H9 (cell line): ENCODE data around the gene ACACA. TPM values are rescaled to one million over a fixed set of nuclear protein-coding genes. Genes with fewer than 3 reads are reported as not detected.

Experiments
- DNase-seq: peaks from one replicate; pipeline ENCODE4 v3.0.0-alpha.2; 2017
- H2AFZ ChIP-seq: one replicate; pipeline ENCODE4 v1.6.1; 2013; ENCODE audit warnings: mild to moderate bottlenecking, low read length, control low read depth, moderate library complexity
- H2AK5ac ChIP-seq: 2 replicates; pipeline ENCODE4 v1.6.1; 2013; ENCODE audit warnings: low read length, control low read depth, mixed read lengths; ENCODE audit not compliant: insufficient read length
- H2BK120ac ChIP-seq: one replicate; pipeline ENCODE4 v1.6.1; 2013; ENCODE audit warnings: low read depth, mild to moderate bottlenecking, low read length, control low read depth, inconsistent platforms; ENCODE audit not compliant: poor library complexity, severe bottlenecking
- H2BK12ac ChIP-seq: 2 replicates; pipeline ENCODE4 v1.6.1; 2013; ENCODE audit warnings: low read length, control low read depth, mixed read lengths, low read depth; ENCODE audit not compliant: insufficient read length
- H2BK15ac ChIP-seq: 2 replicates; pipeline ENCODE4 v1.6.1; 2013; ENCODE audit warnings: low read depth, low read length, control low read depth
- H2BK20ac ChIP-seq: one replicate; pipeline ENCODE4 v1.6.1; 2013; ENCODE audit warnings: low read depth, mild to moderate bottlenecking, low read length, control low read depth, inconsistent platforms; ENCODE audit not compliant: poor library complexity, severe bottlenecking
- H2BK5ac ChIP-seq: 2 replicates; pipeline ENCODE4 v1.6.1; 2013; ENCODE audit warnings: low read length, control low read depth, mixed read lengths; ENCODE audit not compliant: insufficient read length
- H3K14ac ChIP-seq: 2 replicates; pipeline ENCODE4 v1.6.1; 2013; ENCODE audit warnings: low read length, control low read depth; ENCODE audit not compliant: insufficient read depth
- H3K18ac ChIP-seq: 2 replicates; pipeline ENCODE4 v1.6.1; 2013; ENCODE audit warnings: low read depth, mild to moderate bottlenecking, mixed read lengths, low read length, control low read depth; ENCODE audit not compliant: insufficient read length
- H3K23ac ChIP-seq: 2 replicates; pipeline ENCODE4 v1.6.1; 2013; ENCODE audit warnings: low read length, control low read depth, mixed read lengths, low read depth; ENCODE audit not compliant: insufficient read length
- H3K23me2 ChIP-seq: 2 replicates; pipeline ENCODE4 v1.6.1; 2013; ENCODE audit warnings: low read depth, mild to moderate bottlenecking, mixed read lengths, low read length, control low read depth; ENCODE audit not compliant: insufficient read length, poor library complexity, severe bottlenecking
- H3K27ac ChIP-seq: 2 replicates; pipeline ENCODE4 v1.5.1; 2013; ENCODE audit warnings: low read length, control low read depth, mixed read lengths, low read depth; ENCODE audit not compliant: insufficient read length
- H3K27me3 ChIP-seq: 2 replicates; pipeline ENCODE4 v1.6.1; 2013; ENCODE audit warnings: low read length, control low read depth, inconsistent platforms; ENCODE audit not compliant: insufficient read depth
- H3K4ac ChIP-seq: 2 replicates; pipeline ENCODE4 v1.6.1; 2013; ENCODE audit warnings: low read depth, mild to moderate bottlenecking, control low read depth, inconsistent platforms, low read length, moderate library complexity
- H3K4me1 ChIP-seq: 2 replicates; pipeline ENCODE4 v1.6.1; 2013; ENCODE audit warnings: low read length, control low read depth, inconsistent platforms; ENCODE audit not compliant: insufficient read depth
- H3K4me2 ChIP-seq: 2 replicates; pipeline ENCODE4 v1.6.1; 2013; ENCODE audit warnings: low read length, control low read depth, mixed read lengths; ENCODE audit not compliant: insufficient read length, insufficient read depth
- H3K56ac ChIP-seq: 2 replicates; pipeline ENCODE4 v1.6.1; 2013; ENCODE audit warnings: low read depth, mild to moderate bottlenecking, mixed read lengths, low read length, control low read depth; ENCODE audit not compliant: insufficient read length
- H3K79me1 ChIP-seq: 2 replicates; pipeline ENCODE4 v1.6.1; 2013; ENCODE audit warnings: low read depth, mild to moderate bottlenecking, moderate library complexity, low read length, control low read depth, inconsistent platforms; ENCODE audit not compliant: insufficient read depth, poor library complexity, severe bottlenecking
- H3K79me2 ChIP-seq: 2 replicates; pipeline ENCODE4 v1.6.1; 2013; ENCODE audit warnings: low read length, control low read depth, inconsistent platforms; ENCODE audit not compliant: insufficient read depth
- H3K9ac ChIP-seq: 2 replicates; pipeline ENCODE4 v1.6.1; 2013; ENCODE audit warnings: low read length, control low read depth, mixed read lengths; ENCODE audit not compliant: insufficient read length; ENCODE audit errors: extremely low read depth
- H3K9me3 ChIP-seq: one replicate; pipeline ENCODE4 v1.6.1; 2013; ENCODE audit warnings: low read depth, low read length, inconsistent platforms; ENCODE audit not compliant: control insufficient read depth
- H3T11ph ChIP-seq: one replicate; pipeline ENCODE4 v1.6.1; 2013; ENCODE audit warnings: mild to moderate bottlenecking, low read length, control low read depth, inconsistent platforms
- H4K20me1 ChIP-seq: one replicate; pipeline ENCODE4 v1.6.1; 2013; ENCODE audit not compliant: control insufficient read depth, insufficient read length, insufficient read depth
- H4K5ac ChIP-seq: 2 replicates; pipeline ENCODE4 v1.6.1; 2013; ENCODE audit warnings: low read depth, mild to moderate bottlenecking, mixed read lengths, low read length, control low read depth; ENCODE audit not compliant: insufficient read length
- H4K8ac ChIP-seq: replicated peaks from 2 replicates; pipeline ENCODE4 v1.6.1; 2013; ENCODE audit warnings: low read length, control low read depth, mixed read lengths, low read depth; ENCODE audit not compliant: insufficient read length
- H4K91ac ChIP-seq: 2 replicates; pipeline ENCODE4 v1.6.1; 2013; ENCODE audit warnings: low read depth, mild to moderate bottlenecking, moderate library complexity, mixed read lengths, low read length, control low read depth; ENCODE audit not compliant: insufficient read length
- H3K27ac Mint-ChIP-seq, 3 experiments: 2 replicates in 2 of 3; 3 replicates in 1 of 3; pipeline ENCODE4 v1.8.0; 2020 to 2021; ENCODE audit warnings: mixed read lengths in 3 of 3, mild to moderate bottlenecking in 1 of 3, moderate library complexity in 1 of 3
- H3K27me3 Mint-ChIP-seq: 2 replicates; pipeline ENCODE4 v1.8.0; 2021; ENCODE audit warnings: low read depth, mild to moderate bottlenecking, moderate library complexity, mixed read lengths
- H3K36me3 Mint-ChIP-seq, 3 experiments: 2 replicates in 2 of 3; 3 replicates in 1 of 3; pipeline ENCODE4 v1.8.0; 2020 to 2021; ENCODE audit warnings: low read depth in 3 of 3, mixed read lengths in 3 of 3; ENCODE audit not compliant: insufficient read depth in 1 of 3
- H3K4me1 Mint-ChIP-seq, 2 experiments: 2 replicates each; pipeline ENCODE4 v1.8.0; 2020; ENCODE audit warnings: mixed read lengths in 2 of 2
- H3K4me3 Mint-ChIP-seq, 2 experiments: 2 replicates in 1 of 2; 3 replicates in 1 of 2; pipeline ENCODE4 v1.8.0; 2020 to 2021; ENCODE audit warnings: mild to moderate bottlenecking in 2 of 2, mixed read lengths in 2 of 2, moderate library complexity in 1 of 2
- H3K9me3 Mint-ChIP-seq, 2 experiments: 2 replicates in 1 of 2; 3 replicates in 1 of 2; pipeline ENCODE4 v1.8.0; 2020; ENCODE audit warnings: mild to moderate bottlenecking in 2 of 2, mixed read lengths in 2 of 2, moderate library complexity in 1 of 2
- WGBS: extraction: QIAGEN DNeasy Blood & Tissue Kit; methylation state at CpG from one replicate; pipeline ENCODE4 v1.1.7; 2013; ENCODE audit warnings: missing lambda C conversion rate, low lambda C conversion rate, mixed read lengths; ENCODE audit not compliant: insufficient read length; ENCODE audit errors: extremely low coverage; 5-methylcytosine and 5-hydroxymethylcytosine counted together
- total RNA-seq: library from RNA; stranded (reverse); gene quantifications from 2 replicates; pipeline ENCODE4 v1.2.1, GENCODE V29; 2021
- TF ChIP-seq, protein P1 (sequence below): fragments of 200-600 bp; sonication (generic); conservative IDR thresholded peaks from 3 replicates; pipeline ENCODE4 v1.8.0; 2021; ENCODE audit warnings: antibody characterized with exemption, mild to moderate bottlenecking

Gene ACACA
- total RNA-seq, 1 experiment from 2014 or later, result 135 TPM

GRCh38 chr17:37292429-37293139 lies 114.1 kb downstream of the ACACA start:
- Histone ChIP-seq H3K79me2 (peaks cover 8% of the 10 kb centered on the region; the same call in 1 of the 2 replicates), H3K9ac (no peak overlapping the region), H3K4ac (no peak overlapping the region), H3K23ac (no peak overlapping the region), H3K56ac (no peak overlapping the region), H3K9me3 (no peaks in the 10 kb centered on the region), H4K20me1 (no peaks in the 10 kb centered on the region), H4K91ac (no peak overlapping the region), H3T11ph (no peak overlapping the region), H2BK120ac (no peak overlapping the region), H2AFZ (no peak overlapping the region), H3K14ac (no peak overlapping the region), H2BK5ac (no peak overlapping the region), H3K79me1 (no peaks in the 10 kb centered on the region), H4K5ac (no peak overlapping the region), H2AK5ac (no peak overlapping the region), H2BK15ac (no peak overlapping the region), H3K23me2 (no peaks in the 10 kb centered on the region), H3K4me2 (no peak overlapping the region), H2BK20ac (no peak overlapping the region), H3K4me1 (peaks cover 3% of the 10 kb centered on the region; the same call in 1 of the 2 replicates), H2BK12ac (no peak overlapping the region), H3K18ac (no peak overlapping the region), H3K27me3 (no peaks in the 10 kb centered on the region), H3K27ac (no peak overlapping the region), H4K8ac (no peak overlapping the region)
- no peak for DNase-seq
- no peaks in the 10 kb centered on the region; a peak in 1 of 5 replicates for H3K9me3 Mint-ChIP-seq
- H3K27me3 Mint-ChIP-seq, result no peaks in the 10 kb centered on the region
- H3K4me3 Mint-ChIP-seq, result no peak overlapping the region
- TF ChIP-seq, protein P1, sequence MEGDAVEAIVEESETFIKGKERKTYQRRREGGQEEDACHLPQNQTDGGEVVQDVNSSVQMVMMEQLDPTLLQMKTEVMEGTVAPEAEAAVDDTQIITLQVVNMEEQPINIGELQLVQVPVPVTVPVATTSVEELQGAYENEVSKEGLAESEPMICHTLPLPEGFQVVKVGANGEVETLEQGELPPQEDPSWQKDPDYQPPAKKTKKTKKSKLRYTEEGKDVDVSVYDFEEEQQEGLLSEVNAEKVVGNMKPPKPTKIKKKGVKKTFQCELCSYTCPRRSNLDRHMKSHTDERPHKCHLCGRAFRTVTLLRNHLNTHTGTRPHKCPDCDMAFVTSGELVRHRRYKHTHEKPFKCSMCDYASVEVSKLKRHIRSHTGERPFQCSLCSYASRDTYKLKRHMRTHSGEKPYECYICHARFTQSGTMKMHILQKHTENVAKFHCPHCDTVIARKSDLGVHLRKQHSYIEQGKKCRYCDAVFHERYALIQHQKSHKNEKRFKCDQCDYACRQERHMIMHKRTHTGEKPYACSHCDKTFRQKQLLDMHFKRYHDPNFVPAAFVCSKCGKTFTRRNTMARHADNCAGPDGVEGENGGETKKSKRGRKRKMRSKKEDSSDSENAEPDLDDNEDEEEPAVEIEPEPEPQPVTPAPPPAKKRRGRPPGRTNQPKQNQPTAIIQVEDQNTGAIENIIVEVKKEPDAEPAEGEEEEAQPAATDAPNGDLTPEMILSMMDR, result no peak
- 100% methylated on average over 2 of the region's 9 CpGs for WGBS
- no peaks in the 10 kb centered on the region; a peak in 3 of 7 replicates for H3K36me3 Mint-ChIP-seq
- H3K27ac Mint-ChIP-seq, result peak overlapping the region in 2 of 3 experiments; percentile 40 to 44; a peak in 4 of 7 replicates
- H3K4me1 Mint-ChIP-seq, result peaks cover 16 to 26% of the 10 kb centered on the region in 2 experiments
